ENCODE results near the gene PTCRA. TPM values are rescaled to one million over a fixed set of nuclear protein-coding genes. Genes with fewer than 3 reads are reported as not detected.
"Not testable (repeated sequence)": the region's sequence is repeated elsewhere in the genome, so short reads cannot be mapped to it uniquely, and the experiment has no call there.

Gene PTCRA
- total RNA-seq, 2 donors from 2014 or later: not detected

- no peaks in the 10 kb centered on the region for H3K9me3 ChIP-seq
- WGBS, 2 donors: 34 to 41% methylated on average over 4 of the region's 4 CpGs
- H3K4me1 ChIP-seq: peaks cover 10% of the 10 kb centered on the region
- TF ChIP-seq CTCF (IDR thresholded peaks at IDR 0.05) (no peak), POLR2A (IDR thresholded peaks at IDR 0.05) (no peak)
- intact Hi-C loops (cut with DNase I): no loop called here
- H3K36me3 ChIP-seq (replicated peaks in 1 of 2; ENCODE audit: insufficient read depth in 1 of 2, low read depth in 2 of 2): peaks cover 2 to 13% of the 10 kb centered on the region in 2 donors
- ATAC-seq (no peak), DNase-seq (no peak)
- H3K27me3 ChIP-seq: no peaks in the 10 kb centered on the region
- H3K4me3 ChIP-seq: no peak overlapping the region
- peak overlapping the region in 3 of 4 donors; percentile 81 to 95 (median 95) for H3K27ac ChIP-seq
Observed at GRCh38 chr6:42889815-42890214, 26.0 kb upstream of the PTCRA start.

GRCh38 chr6:42890311-42891198 lies 25.3 kb upstream of the PTCRA start:
- Histone ChIP-seq H3K4me1 (peaks cover 10% of the 10 kb centered on the region), H3K4me3 (peak overlapping the region; percentile 74 to 82), H3K9me3 (no peaks in the 10 kb centered on the region), H3K27ac (peak overlapping the region; percentile 81 to 95 (median 90)), H3K36me3 (replicated peaks in 1 of 2; ENCODE audit: insufficient read depth in 1 of 2, low read depth in 2 of 2) (peaks cover 0 to 9% of the 10 kb centered on the region in 2 donors), H3K27me3 (no peaks in the 10 kb centered on the region)
- ATAC-seq: peak; percentile 100
- intact Hi-C loops (cut with DNase I): no loop called here
- TF ChIP-seq POLR2A (IDR thresholded peaks at IDR 0.05) (peak; percentile 72 to 95 (median 93)), CTCF (IDR thresholded peaks at IDR 0.05) (peak in 1 of 7 experiments; percentile 25)
- DNase-seq: peak; percentile 91 to 96 (median 94)
- WGBS, 2 donors: 0% methylated on average over 14 to 63 of the region's 63 CpGs

GRCh38 chr6:42891199-42891722 lies 24.6 kb upstream of the PTCRA start:
- Histone ChIP-seq H3K36me3 (replicated peaks in 1 of 2; ENCODE audit: insufficient read depth in 1 of 2, low read depth in 2 of 2) (peaks cover 0 to 2% of the 10 kb centered on the region in 2 donors), H3K27ac (peak overlapping the region; percentile 36 to 95 (median 88)), H3K27me3 (no peaks in the 10 kb centered on the region), H3K4me1 (peaks cover 10% of the 10 kb centered on the region), H3K4me3 (peak overlapping the region; percentile 74 to 82), H3K9me3 (no peaks in the 10 kb centered on the region)
- intact Hi-C loops (cut with DNase I): no loop called here
- DNase-seq: no peak
- WGBS, 2 donors: 33 to 46% methylated on average over 15 to 17 of the region's 17 CpGs
- ATAC-seq: no peak
- TF ChIP-seq CTCF (IDR thresholded peaks at IDR 0.05): no peak
- no peak for TF ChIP-seq POLR2A (IDR thresholded peaks at IDR 0.05)

GRCh38 chr6:42894041-42894828 lies 21.6 kb upstream of the PTCRA start:
- ATAC-seq; DNase-seq; intact Hi-C loops (cut with DNase I); H3K4me3 ChIP-seq; H3K9me3 ChIP-seq; H3K36me3 ChIP-seq (replicated peaks in 1 of 2; ENCODE audit: insufficient read depth in 1 of 2, low read depth in 2 of 2); H3K27me3 ChIP-seq: not testable (repeated sequence)
- peak overlapping the region in 1 of 4 donors; percentile 18 for H3K27ac ChIP-seq
- peaks cover 16% of the 10 kb centered on the region for H3K4me1 ChIP-seq
- 54 to 63% methylated on average over 13 to 19 of the region's 19 CpGs for WGBS, 2 donors

- Histone ChIP-seq H3K4me1 (peaks cover 11% of the 10 kb centered on the region), H3K9me3 (no peaks in the 10 kb centered on the region), H3K36me3 (replicated peaks in 1 of 2; ENCODE audit: insufficient read depth in 1 of 2, low read depth in 2 of 2) (no peaks in the 10 kb centered on the region), H3K27me3 (no peaks in the 10 kb centered on the region), H3K4me3 (no peak overlapping the region), H3K27ac (no peak overlapping the region)
- DNase-seq: no peak
- ATAC-seq: no peak
- WGBS, 2 donors: 74 to 78% methylated on average over 10 of the region's 10 CpGs
- no peak for TF ChIP-seq CTCF (IDR thresholded peaks at IDR 0.05)
- no peak for TF ChIP-seq POLR2A (IDR thresholded peaks at IDR 0.05)
- intact Hi-C loops (cut with DNase I): no loop called here
Observed at GRCh38 chr6:42896178-42896719, 19.6 kb upstream of the PTCRA start.

All from body of pancreas (tissue), 4 donors.